ENCODE results near the gene C10orf71. TPM values are rescaled to one million over a fixed set of nuclear protein-coding genes. Genes with fewer than 3 reads are reported as not detected.

Gene C10orf71
- total RNA-seq, 1 experiment from 2014 or later, result not detected

DNA sequence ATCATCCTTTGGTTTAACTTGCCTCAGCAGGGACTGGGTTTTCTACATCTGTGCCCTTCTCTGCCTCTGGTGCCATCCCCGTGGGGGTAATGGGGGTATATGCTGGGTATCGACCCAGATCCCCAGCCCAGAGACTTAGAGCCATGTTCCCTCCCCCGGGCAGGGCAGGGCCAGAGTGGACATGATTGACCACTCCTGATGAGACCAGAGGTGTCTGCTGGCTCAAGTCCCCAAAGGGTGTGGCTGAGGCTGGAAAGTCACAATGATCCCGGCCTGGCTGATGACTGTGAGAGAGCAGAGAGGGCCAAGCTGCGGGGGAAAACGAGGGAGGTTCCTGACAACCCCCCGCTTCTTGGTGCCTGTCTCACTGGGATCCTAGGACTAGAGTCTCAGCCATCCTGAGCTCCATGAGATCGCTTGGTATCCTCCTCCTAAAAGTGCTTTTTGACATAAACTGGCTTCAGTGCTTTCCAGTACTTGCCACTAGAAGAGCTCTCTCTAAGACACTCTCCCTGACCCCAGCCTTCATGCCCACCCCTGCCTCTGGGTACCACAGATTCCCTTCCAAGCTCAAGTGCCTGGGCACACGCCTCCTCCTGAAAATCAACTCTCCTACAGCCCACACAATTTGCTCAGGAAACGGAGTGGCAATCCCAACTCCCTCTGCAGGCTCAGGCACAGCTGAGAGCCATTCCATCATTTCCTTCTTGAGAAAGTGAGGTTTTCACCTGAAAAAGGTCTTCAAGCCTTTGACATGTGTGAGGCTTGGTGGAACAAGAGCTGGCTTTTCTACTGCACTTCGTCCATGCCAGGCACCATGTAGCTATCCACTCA lies 63.0 kb downstream of the C10orf71 start:
- in situ Hi-C loops (cut with HindIII; ENCODE audit: low pct_unique_long_range_greater_than_20kb, low sequenced_read_pairs) (no loop called here), intact Hi-C loops (cut with micrococcal nuclease; ENCODE audit: unreplicated experiment) (no loop called here)
- TF ChIP-seq SIN3A (IDR thresholded peaks at IDR 0.05; ENCODE audit: borderline replicate concordance, insufficient read depth, low read depth, low read length) (no peak), POLR2AphosphoS5 (IDR thresholded peaks at IDR 0.05; ENCODE audit: low read depth, low read length) (no peak), TCF7L2 (IDR thresholded peaks at IDR 0.05; ENCODE audit: low read depth, low read length) (no peak)
- TF ChIP-seq, protein P1, sequence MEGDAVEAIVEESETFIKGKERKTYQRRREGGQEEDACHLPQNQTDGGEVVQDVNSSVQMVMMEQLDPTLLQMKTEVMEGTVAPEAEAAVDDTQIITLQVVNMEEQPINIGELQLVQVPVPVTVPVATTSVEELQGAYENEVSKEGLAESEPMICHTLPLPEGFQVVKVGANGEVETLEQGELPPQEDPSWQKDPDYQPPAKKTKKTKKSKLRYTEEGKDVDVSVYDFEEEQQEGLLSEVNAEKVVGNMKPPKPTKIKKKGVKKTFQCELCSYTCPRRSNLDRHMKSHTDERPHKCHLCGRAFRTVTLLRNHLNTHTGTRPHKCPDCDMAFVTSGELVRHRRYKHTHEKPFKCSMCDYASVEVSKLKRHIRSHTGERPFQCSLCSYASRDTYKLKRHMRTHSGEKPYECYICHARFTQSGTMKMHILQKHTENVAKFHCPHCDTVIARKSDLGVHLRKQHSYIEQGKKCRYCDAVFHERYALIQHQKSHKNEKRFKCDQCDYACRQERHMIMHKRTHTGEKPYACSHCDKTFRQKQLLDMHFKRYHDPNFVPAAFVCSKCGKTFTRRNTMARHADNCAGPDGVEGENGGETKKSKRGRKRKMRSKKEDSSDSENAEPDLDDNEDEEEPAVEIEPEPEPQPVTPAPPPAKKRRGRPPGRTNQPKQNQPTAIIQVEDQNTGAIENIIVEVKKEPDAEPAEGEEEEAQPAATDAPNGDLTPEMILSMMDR (IDR thresholded peaks at IDR 0.05), result no peak
- TF ChIP-seq, protein P2, sequence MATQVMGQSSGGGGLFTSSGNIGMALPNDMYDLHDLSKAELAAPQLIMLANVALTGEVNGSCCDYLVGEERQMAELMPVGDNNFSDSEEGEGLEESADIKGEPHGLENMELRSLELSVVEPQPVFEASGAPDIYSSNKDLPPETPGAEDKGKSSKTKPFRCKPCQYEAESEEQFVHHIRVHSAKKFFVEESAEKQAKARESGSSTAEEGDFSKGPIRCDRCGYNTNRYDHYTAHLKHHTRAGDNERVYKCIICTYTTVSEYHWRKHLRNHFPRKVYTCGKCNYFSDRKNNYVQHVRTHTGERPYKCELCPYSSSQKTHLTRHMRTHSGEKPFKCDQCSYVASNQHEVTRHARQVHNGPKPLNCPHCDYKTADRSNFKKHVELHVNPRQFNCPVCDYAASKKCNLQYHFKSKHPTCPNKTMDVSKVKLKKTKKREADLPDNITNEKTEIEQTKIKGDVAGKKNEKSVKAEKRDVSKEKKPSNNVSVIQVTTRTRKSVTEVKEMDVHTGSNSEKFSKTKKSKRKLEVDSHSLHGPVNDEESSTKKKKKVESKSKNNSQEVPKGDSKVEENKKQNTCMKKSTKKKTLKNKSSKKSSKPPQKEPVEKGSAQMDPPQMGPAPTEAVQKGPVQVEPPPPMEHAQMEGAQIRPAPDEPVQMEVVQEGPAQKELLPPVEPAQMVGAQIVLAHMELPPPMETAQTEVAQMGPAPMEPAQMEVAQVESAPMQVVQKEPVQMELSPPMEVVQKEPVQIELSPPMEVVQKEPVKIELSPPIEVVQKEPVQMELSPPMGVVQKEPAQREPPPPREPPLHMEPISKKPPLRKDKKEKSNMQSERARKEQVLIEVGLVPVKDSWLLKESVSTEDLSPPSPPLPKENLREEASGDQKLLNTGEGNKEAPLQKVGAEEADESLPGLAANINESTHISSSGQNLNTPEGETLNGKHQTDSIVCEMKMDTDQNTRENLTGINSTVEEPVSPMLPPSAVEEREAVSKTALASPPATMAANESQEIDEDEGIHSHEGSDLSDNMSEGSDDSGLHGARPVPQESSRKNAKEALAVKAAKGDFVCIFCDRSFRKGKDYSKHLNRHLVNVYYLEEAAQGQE (IDR thresholded peaks at IDR 0.05; ENCODE audit: insufficient read depth in 1 of 2, low read depth in 2 of 2, low read length in 1 of 2), result no peak
- ChIA-PET POLR2A (no interaction called here), CTCF (no interaction called here)
- no peak overlapping the region for H3K4me3 ChIP-seq (ENCODE audit: low read depth in 2 of 2, low read length in 2 of 2)
- no peaks in the 10 kb centered on the region for H3K4me1 ChIP-seq (ENCODE audit: control insufficient read depth, insufficient read depth, low read length)
- BruUV-seq (replicated peaks), result no TSS peak
- H3K27ac ChIP-seq (ENCODE audit: low read length), result no peak overlapping the region
- DNase-seq (ENCODE audit: low read depth, low spot score) (no peak), ATAC-seq (no peak)
- H3K36me3 ChIP-seq (ENCODE audit: control insufficient read depth, insufficient read depth, low read length), result no peaks in the 10 kb centered on the region
- H3K27me3 ChIP-seq (ENCODE audit: control insufficient read depth, insufficient read depth, low read length), result no peaks in the 10 kb centered on the region
- no peaks in the 10 kb centered on the region for H3K9me3 ChIP-seq (ENCODE audit: control insufficient read depth, insufficient read depth, low read depth, low read length)

DNA sequence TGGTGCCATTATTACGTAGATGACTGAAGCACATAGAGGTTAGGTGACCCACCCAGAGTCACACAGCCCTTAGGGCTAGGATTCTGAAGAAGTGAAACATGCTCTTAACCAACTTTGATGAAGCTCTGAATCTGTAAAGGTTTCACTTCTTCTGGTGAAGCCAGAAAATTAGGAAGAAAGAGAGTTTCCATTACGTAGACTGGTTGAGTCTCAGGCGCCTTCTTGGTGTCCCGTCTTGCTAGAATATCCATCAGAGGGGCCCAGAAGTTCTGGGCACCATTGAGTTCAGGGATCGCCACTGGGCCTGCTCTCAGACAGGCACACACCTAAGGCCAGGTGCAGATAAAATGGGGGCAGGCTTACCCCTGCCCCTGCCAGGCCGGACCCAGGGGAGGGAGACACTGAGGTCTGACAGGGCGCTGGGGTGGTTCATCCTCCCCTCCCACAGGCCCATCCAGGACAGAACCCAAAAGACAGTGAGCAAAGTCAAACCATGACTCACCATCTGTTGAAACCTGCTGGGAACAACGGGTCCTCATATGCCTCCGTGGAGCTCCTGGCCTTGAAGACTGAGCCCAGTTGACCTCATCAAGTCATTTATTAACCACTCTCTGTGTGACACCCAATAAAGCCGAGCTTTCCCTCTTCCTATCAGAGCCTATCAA lies 63.8 kb downstream of the C10orf71 start:
- ChIA-PET CTCF (no interaction called here), POLR2A (no interaction called here)

More for the DNA sequence above, 63.8 kb downstream of the C10orf71 start:
- ATAC-seq, result no peak
- Histone ChIP-seq H3K27ac (ENCODE audit: low read length) (no peak overlapping the region), H3K4me3 (ENCODE audit: low read depth in 2 of 2, low read length in 2 of 2) (no peak overlapping the region), H3K9me3 (ENCODE audit: control insufficient read depth, insufficient read depth, low read depth, low read length) (no peaks in the 10 kb centered on the region), H3K36me3 (ENCODE audit: control insufficient read depth, insufficient read depth, low read length) (no peaks in the 10 kb centered on the region), H3K4me1 (ENCODE audit: control insufficient read depth, insufficient read depth, low read length) (no peaks in the 10 kb centered on the region), H3K27me3 (ENCODE audit: control insufficient read depth, insufficient read depth, low read length) (no peaks in the 10 kb centered on the region)
- TF ChIP-seq, protein P2 (IDR thresholded peaks at IDR 0.05; ENCODE audit: insufficient read depth in 1 of 2, low read depth in 2 of 2, low read length in 1 of 2), result no peak
- no peak for TF ChIP-seq TCF7L2 (IDR thresholded peaks at IDR 0.05; ENCODE audit: low read depth, low read length)
- TF ChIP-seq POLR2AphosphoS5 (IDR thresholded peaks at IDR 0.05; ENCODE audit: low read depth, low read length), result no peak
- TF ChIP-seq, protein P1 (IDR thresholded peaks at IDR 0.05), result no peak
- no peak for TF ChIP-seq SIN3A (IDR thresholded peaks at IDR 0.05; ENCODE audit: borderline replicate concordance, insufficient read depth, low read depth, low read length)
- intact Hi-C loops (cut with micrococcal nuclease; ENCODE audit: unreplicated experiment), result no loop called here
- in situ Hi-C loops (cut with HindIII; ENCODE audit: low pct_unique_long_range_greater_than_20kb, low sequenced_read_pairs), result no loop called here
- DNase-seq (ENCODE audit: low read depth, low spot score), result no peak
- no TSS peak for BruUV-seq (replicated peaks)
